Testis (tissue), 2 donors: ENCODE measurements around the gene STARD13.

Source experiments
- POLR2A ChIP-seq: fragments of 450-650 bp; IDR thresholded peaks from one replicate; pipeline ENCODE4 v1.6.1; 2017; ENCODE audit warnings: antibody characterized with exemption, mild to moderate bottlenecking, moderate library complexity
- TF ChIP-seq, protein P1 (sequence below), 3 experiments: fragments of 450-650 bp in 2 of 3; fragments of 200-600 bp in 1 of 3; sonication (generic) in 1 of 3; IDR thresholded peaks; one replicate each; pipeline ENCODE4 v1.5.1; 2016 to 2019; ENCODE audit warnings: antibody characterized with exemption in 3 of 3, mild to moderate bottlenecking in 2 of 3, moderate library complexity in 1 of 3

DNA sequence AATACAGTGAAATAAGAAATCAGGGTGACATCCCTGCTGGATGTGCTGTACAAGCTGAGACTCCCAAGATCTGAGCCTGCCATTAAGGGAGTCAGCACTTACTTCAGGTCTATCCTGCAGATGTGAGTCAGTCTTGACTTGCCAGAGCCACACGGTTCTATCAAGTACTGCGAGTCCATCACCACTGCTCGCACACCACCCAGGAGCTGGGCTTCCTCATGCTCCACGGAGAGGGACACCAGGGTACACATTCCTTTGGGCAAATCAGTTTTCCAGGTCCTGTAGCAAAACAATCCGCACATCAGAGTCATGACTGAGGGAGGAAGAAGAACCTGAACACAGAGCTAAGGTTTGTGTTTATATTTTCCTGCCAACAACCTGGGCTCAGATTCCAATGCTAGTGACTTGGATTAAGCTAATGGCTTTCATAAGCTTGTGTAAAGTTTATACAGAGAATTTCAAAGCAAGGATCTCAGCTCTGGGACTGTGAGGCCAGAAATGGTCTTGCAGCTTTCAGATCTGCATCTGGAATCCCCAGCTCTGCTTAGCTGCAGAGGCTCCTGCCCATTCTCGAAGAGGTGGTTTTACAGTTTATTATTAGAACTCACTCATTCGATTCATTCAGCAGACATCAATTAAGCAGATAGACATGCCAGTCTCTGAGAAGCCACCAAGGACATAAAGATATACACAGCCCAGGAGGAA is 178.7 kb downstream of the STARD13 start:
- TF ChIP-seq POLR2A: no peak
- TF ChIP-seq, protein P1, sequence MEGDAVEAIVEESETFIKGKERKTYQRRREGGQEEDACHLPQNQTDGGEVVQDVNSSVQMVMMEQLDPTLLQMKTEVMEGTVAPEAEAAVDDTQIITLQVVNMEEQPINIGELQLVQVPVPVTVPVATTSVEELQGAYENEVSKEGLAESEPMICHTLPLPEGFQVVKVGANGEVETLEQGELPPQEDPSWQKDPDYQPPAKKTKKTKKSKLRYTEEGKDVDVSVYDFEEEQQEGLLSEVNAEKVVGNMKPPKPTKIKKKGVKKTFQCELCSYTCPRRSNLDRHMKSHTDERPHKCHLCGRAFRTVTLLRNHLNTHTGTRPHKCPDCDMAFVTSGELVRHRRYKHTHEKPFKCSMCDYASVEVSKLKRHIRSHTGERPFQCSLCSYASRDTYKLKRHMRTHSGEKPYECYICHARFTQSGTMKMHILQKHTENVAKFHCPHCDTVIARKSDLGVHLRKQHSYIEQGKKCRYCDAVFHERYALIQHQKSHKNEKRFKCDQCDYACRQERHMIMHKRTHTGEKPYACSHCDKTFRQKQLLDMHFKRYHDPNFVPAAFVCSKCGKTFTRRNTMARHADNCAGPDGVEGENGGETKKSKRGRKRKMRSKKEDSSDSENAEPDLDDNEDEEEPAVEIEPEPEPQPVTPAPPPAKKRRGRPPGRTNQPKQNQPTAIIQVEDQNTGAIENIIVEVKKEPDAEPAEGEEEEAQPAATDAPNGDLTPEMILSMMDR (IDR thresholded peaks at IDR 0.05): no peak
